ENCODE data around the gene CTSZ.

DNA sequence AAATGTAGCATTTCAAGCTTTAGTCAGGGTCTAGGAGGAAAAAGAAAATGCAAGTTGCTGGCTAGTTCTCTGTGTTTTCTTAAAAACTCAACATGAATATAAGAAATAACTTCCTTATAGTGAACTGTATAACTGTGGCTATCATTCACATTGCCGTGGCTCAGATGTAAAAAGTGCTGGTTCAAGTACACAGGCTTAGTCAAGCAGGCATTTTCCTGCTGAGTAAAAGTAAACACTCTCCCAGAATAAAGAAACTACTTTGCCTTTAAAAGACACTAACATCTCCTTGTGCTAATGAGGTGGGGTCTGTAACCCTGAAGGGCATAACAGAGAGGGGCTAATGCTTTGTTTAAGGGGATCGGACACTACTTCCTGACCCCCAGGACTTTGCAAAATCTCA, 21.8 kb upstream of the CTSZ start:
- no peak for TF ChIP-seq CTCF (IDR thresholded peaks at IDR 0.05)
- TF ChIP-seq POLR2AphosphoS5 (IDR thresholded peaks at IDR 0.05): no peak
- TF ChIP-seq EP300 (IDR thresholded peaks at IDR 0.05; ENCODE audit: low read depth): no peak

Data from transverse colon (tissue), 4 donors.